CD4-positive, alpha-beta T cell (primary cell): ENCODE results near the gene NKAPL. TPM values are rescaled to one million over a fixed set of nuclear protein-coding genes. Genes with fewer than 3 reads are reported as not detected.

Experiments used
- ATAC-seq: fragments of 200-7000 bp; cut with Tn5 transposase; one replicate; pipeline ENCODE4 v1.10.0; 2022; ENCODE audit warnings: mild to moderate bottlenecking; ENCODE audit not compliant: poor library complexity
- CTCF ChIA-PET: fragments of 350-600 bp; sonication (Branson Sonifier 250); formaldehyde crosslinking; loops from one replicate; lab custom pipeline; 2021; ENCODE audit warnings: antibody characterized with exemption, inconsistent platforms; lab: Charles Lee
- POLR2A ChIA-PET: fragments of 350-600 bp; sonication (Branson Sonifier 250); formaldehyde crosslinking; loops from one replicate; lab custom pipeline; 2021; ENCODE audit warnings: antibody characterized with exemption, inconsistent platforms; lab: Charles Lee
- DNase-seq, 14 experiments: peaks; one replicate each; pipeline ENCODE4 v3.0.0-alpha.2; 2013 to 2020; ENCODE audit warnings: mixed read lengths in 2 of 14
- H3K27ac ChIP-seq, 2 donors: one replicate each; pipeline versions ENCODE4 v1.5.1 to v1.7.0; 2013; ENCODE audit warnings: low read length in 2 of 2, low read depth in 1 of 2, mild to moderate bottlenecking in 1 of 2
- H3K27me3 ChIP-seq, 2 experiments: 1 replicate in 1 of 2; 2 replicates in 1 of 2; pipeline versions ENCODE4 v1.6.1 to v1.7.0; 2013; ENCODE audit warnings: low read length in 2 of 2, control low read depth in 1 of 2, mild to moderate bottlenecking in 1 of 2, moderate library complexity in 1 of 2; ENCODE audit not compliant: insufficient read depth in 2 of 2, control insufficient read depth in 1 of 2
- H3K36me3 ChIP-seq: one replicate; pipeline ENCODE4 v1.6.1; 2013; ENCODE audit warnings: low read length, control low read depth; ENCODE audit not compliant: insufficient read depth
- H3K4me1 ChIP-seq: one replicate; pipeline ENCODE4 v1.6.1; 2013; ENCODE audit warnings: low read length, control low read depth; ENCODE audit not compliant: insufficient read depth
- H3K4me3 ChIP-seq: one replicate; pipeline ENCODE4 v1.5.1; 2013; ENCODE audit warnings: mild to moderate bottlenecking, low read length, moderate library complexity
- H3K9me3 ChIP-seq, 2 experiments: 1 replicate in 1 of 2; 2 replicates in 1 of 2; pipeline versions ENCODE4 v1.6.1 to v1.7.0; 2013; ENCODE audit warnings: low read length in 2 of 2, mild to moderate bottlenecking in 2 of 2, control low read depth in 1 of 2, moderate library complexity in 1 of 2; ENCODE audit not compliant: control insufficient read depth in 1 of 2, insufficient read depth in 1 of 2
- H3K27ac Mint-ChIP-seq: one replicate; pipeline ENCODE4 v1.8.0; 2020; ENCODE audit warnings: mixed read lengths
- H3K27me3 Mint-ChIP-seq: one replicate; pipeline ENCODE4 v1.8.0; 2021; ENCODE audit warnings: mixed read lengths
- H3K36me3 Mint-ChIP-seq: one replicate; pipeline ENCODE4 v1.8.0; 2021; ENCODE audit warnings: low read depth, mixed read lengths
- H3K4me1 Mint-ChIP-seq: one replicate; pipeline ENCODE4 v1.8.0; 2021; ENCODE audit warnings: low read depth, mixed read lengths
- H3K4me3 Mint-ChIP-seq: one replicate; pipeline ENCODE4 v1.8.0; 2020; ENCODE audit warnings: mild to moderate bottlenecking, mixed read lengths
- H3K9me3 Mint-ChIP-seq: one replicate; pipeline ENCODE4 v1.8.0; 2020; ENCODE audit warnings: mixed read lengths
- CTCF ChIP-seq: fragments of 200-600 bp; IDR thresholded peaks from one replicate; pipeline ENCODE4 v1.8.0; 2022; ENCODE audit warnings: antibody characterized with exemption, mild to moderate bottlenecking
- intact Hi-C, 2 experiments: fragments of 100-400 bp; cut with DNase I in 1 of 2; cut with micrococcal nuclease in 1 of 2; formaldehyde crosslinking; loops; one replicate each; pipeline versions ENCODE4 v1.15.1 to v1.9.0; 2023 to 2025; cut with DNase I, micrococcal nuclease
- total RNA-seq, 174 experiments: library from RNA in 2 of 174; stranded (reverse) in 2 of 174; gene quantifications; one replicate each; pipeline ENCODE4 v1.2.3 and lab custom pipeline; 2021 to 2026

The NKAPL gene
- total RNA-seq, 2 experiments from 2014 or later: not detected

GRCh38 chr6:28245206-28245941, 13.7 kb upstream of the NKAPL start:
- Histone ChIP-seq H3K27me3 (no peaks in the 10 kb centered on the region), H3K36me3 (peaks cover 44% of the 10 kb centered on the region), H3K4me1 (peaks cover 3% of the 10 kb centered on the region), H3K27ac (no peak overlapping the region), H3K4me3 (no peak overlapping the region), H3K9me3 (no peaks in the 10 kb centered on the region)
- TF ChIP-seq CTCF: no peak
- Mint-ChIP-seq H3K36me3 (peaks cover 68% of the 10 kb centered on the region), H3K27ac (no peak overlapping the region), H3K4me1 (peaks cover 15% of the 10 kb centered on the region), H3K9me3 (no peaks in the 10 kb centered on the region), H3K4me3 (no peak overlapping the region), H3K27me3 (no peaks in the 10 kb centered on the region)
- ATAC-seq (no peak), DNase-seq (no peak)
- ChIA-PET CTCF (no interaction called here), POLR2A (no interaction called here)
- intact Hi-C loops: no loop called here

GRCh38 chr6:28248916-28249315, 10.2 kb upstream of the NKAPL start:
- H3K4me3 ChIP-seq: no peak overlapping the region
- DNase-seq (no peak), ATAC-seq (no peak)
- no peaks in the 10 kb centered on the region for H3K9me3 ChIP-seq
- POLR2A ChIA-PET: interaction anchor here (0.7 kb wide), 1 partner anchor 19 kb away, joined by 3 read pairs; no protein-coding TSS in a partner anchor
- H3K36me3 ChIP-seq: peaks cover 44% of the 10 kb centered on the region
- CTCF ChIA-PET: no interaction called here
- H3K4me1 ChIP-seq: peaks cover 24% of the 10 kb centered on the region
- H3K27ac Mint-ChIP-seq: no peak overlapping the region
- TF ChIP-seq CTCF: no peak
- peaks cover 43% of the 10 kb centered on the region for H3K4me1 Mint-ChIP-seq
- H3K4me3 Mint-ChIP-seq: peak overlapping the region; percentile 15
- H3K9me3 Mint-ChIP-seq: no peaks in the 10 kb centered on the region
- no peaks in the 10 kb centered on the region for H3K27me3 ChIP-seq
- intact Hi-C loops: no loop called here
- H3K36me3 Mint-ChIP-seq: peaks cover 64% of the 10 kb centered on the region
- H3K27me3 Mint-ChIP-seq: no peaks in the 10 kb centered on the region
- H3K27ac ChIP-seq: no peak overlapping the region

GRCh38 chr6:28250747-28251146, 8.3 kb upstream of the NKAPL start:
- intact Hi-C loops: loop anchor here (5.0 kb wide), 4 partner anchors 102 to 863 kb away; partner anchors contain the start of genes ZNF391 (in 1 of the 2) and ZSCAN23 (in 1 of the 2)
- Histone ChIP-seq H3K4me1 (peaks cover 24% of the 10 kb centered on the region), H3K27me3 (no peaks in the 10 kb centered on the region), H3K4me3 (no peak overlapping the region), H3K27ac (no peak overlapping the region), H3K9me3 (no peaks in the 10 kb centered on the region), H3K36me3 (peaks cover 30% of the 10 kb centered on the region)
- ChIA-PET POLR2A (interaction anchor here (1.0 kb wide), 1 partner anchor 146 kb away, joined by 3 read pairs; no protein-coding TSS in a partner anchor), CTCF (interaction anchor here (0.6 kb wide), 1 partner anchor 1065 kb away, joined by 3 read pairs; no protein-coding TSS in a partner anchor)
- no peak for DNase-seq
- Mint-ChIP-seq H3K4me1 (peaks cover 43% of the 10 kb centered on the region), H3K4me3 (peak overlapping the region; percentile 90), H3K27me3 (peaks cover 1% of the 10 kb centered on the region), H3K9me3 (no peaks in the 10 kb centered on the region), H3K27ac (peak overlapping the region; percentile 10), H3K36me3 (peaks cover 46% of the 10 kb centered on the region)
- no peak for TF ChIP-seq CTCF
- ATAC-seq: no peak
